Hepatocyte (in vitro differentiated cells): ENCODE data around the gene OSBP.

Source experiments
- CTCF ChIP-seq: fragments of 200-600 bp; sonication (generic); IDR thresholded peaks from 2 replicates; pipeline ENCODE4 v1.5.1; 2016; ENCODE audit warnings: antibody characterized with exemption, mild to moderate bottlenecking; ENCODE audit not compliant: poor library complexity
- EZH2 ChIP-seq: fragments of 200-600 bp; sonication (generic); IDR thresholded peaks from 2 replicates; pipeline ENCODE4 v1.6.1; 2016; ENCODE audit warnings: antibody characterized with exemption, mild to moderate bottlenecking, borderline replicate concordance
- EZH2phosphoT487 ChIP-seq: fragments of 200-600 bp; sonication (generic); IDR thresholded peaks from one replicate; pipeline ENCODE4 v1.6.1; 2018; ENCODE audit warnings: antibody characterized with exemption, mild to moderate bottlenecking, low read depth, moderate library complexity; ENCODE audit not compliant: unreplicated experiment, severe bottlenecking

GRCh38 chr11:59625703-59626102 is 10.1 kb upstream of the OSBP start:
- TF ChIP-seq CTCF, result no peak
- TF ChIP-seq EZH2, result no peak
- no peak for TF ChIP-seq EZH2phosphoT487
